Adrenal gland (tissue), 12 donors: ENCODE results near the gene SMYD2. TPM values are rescaled to one million over a fixed set of nuclear protein-coding genes. Genes with fewer than 3 reads are reported as not detected.

Experiments
- DNase-seq, 7 donors: peaks; one replicate each; pipeline ENCODE4 v3.0.0-alpha.2; 2019 to 2020
- H3K27ac ChIP-seq, 5 donors: fragments of 200-600 bp; sonication (generic) in 4 of 5; 1 replicate in 3 of 5; 2 replicates in 2 of 5; pipeline versions ENCODE4 v1.5.1 to v1.8.0; 2016 to 2020; ENCODE audit warnings: mild to moderate bottlenecking in 1 of 5
- H3K27me3 ChIP-seq: fragments of 200-600 bp; 2 replicates; pipeline ENCODE4 v1.8.0; 2021
- H3K36me3 ChIP-seq, 2 donors: fragments of 200-600 bp; replicated peaks in 1 of 2; 1 replicate in 1 of 2; 2 replicates in 1 of 2; pipeline versions ENCODE4 v1.5.1 to v1.8.0; 2018 to 2022
- H3K4me1 ChIP-seq, 2 donors: fragments of 200-600 bp; replicated peaks in 1 of 2; 1 replicate in 1 of 2; 2 replicates in 1 of 2; pipeline versions ENCODE4 v1.5.1 to v1.8.0; 2018 to 2021
- H3K4me3 ChIP-seq, 4 donors: fragments of 200-600 bp; sonication (generic) in 3 of 4; one replicate each; pipeline ENCODE4 v1.5.1; 2016 to 2018
- H3K9me3 ChIP-seq, 3 donors: fragments of 200-600 bp; sonication (generic) in 1 of 3; replicated peaks in 1 of 3; 1 replicate in 2 of 3; 2 replicates in 1 of 3; pipeline versions ENCODE4 v1.5.1 to v1.8.0; 2016 to 2021
- POLR2A ChIP-seq, 2 donors: fragments of 450-650 bp; IDR thresholded peaks; one replicate each; pipeline ENCODE4 v1.6.1; 2017; ENCODE audit warnings: antibody characterized with exemption in 2 of 2, mild to moderate bottlenecking in 2 of 2, moderate library complexity in 1 of 2
- WGBS, 4 donors: extraction: QIAGEN DNeasy Blood & Tissue Kit in 2 of 4; methylation state at CpG; one replicate each; pipeline versions ENCODE4 v1.1.5 to v1.1.7; 2013 to 2017; 5-methylcytosine and 5-hydroxymethylcytosine counted together
- intact Hi-C, 2 donors: fragments of 100-400 bp; cut with DNase I; formaldehyde crosslinking; loops; one replicate each; pipeline versions ENCODE4 v1.14.1 to v1.15.0; 2022 to 2023
- polyA plus RNA-seq, 3 donors: library from polyadenylated mRNA; stranded (reverse); fragments of 200-250 nt in 2 of 3; fragments of 350-450 nt in 1 of 3; fragmentation: Illumina TruSeq in 1 of 3; extraction: RNeasy Lipid Tissue Mini Kit (QIAGEN cat#74804) in 1 of 3; gene quantifications; one replicate each; pipeline ENCODE4 v1.2.3, GENCODE V29; 2013 to 2014
- total RNA-seq, 9 donors: library from RNA; depleted of rRNA in 4 of 9; stranded (reverse); fragments of >200 nt in 4 of 9; fragments of 120-200 nt in 1 of 9; fragmentation: NEBNext Ultra II Directional in 1 of 9; extraction: Animal tissue kit (Norgen Biotek cat#: 25700) in 1 of 9; gene quantifications; one replicate each; pipeline versions ENCODE4 v1.1.0 to v1.2.4, GENCODE V29; 2013 to 2023
- TF ChIP-seq, protein P1 (sequence below), 6 experiments: fragments of 450-650 bp in 4 of 6; fragments of 200-600 bp in 2 of 6; sonication (generic) in 1 of 6; IDR thresholded peaks; 1 replicate in 5 of 6; 2 replicates in 1 of 6; pipeline versions ENCODE4 v1.5.1 to v1.8.0; 2016 to 2021; ENCODE audit warnings: antibody characterized with exemption in 6 of 6, mild to moderate bottlenecking in 2 of 6, moderate library complexity in 1 of 6
- donor health status: healthy with polysubstance abuse.
- donor health status: Bipolar disorder and iron deficiency.
- donor health status: DM: yes; HTN: yes; CAD: no.
- donor health status: DM: no; HTN: no; CAD: no.
- donor health status: DM: no; HTN: no; CAD: no.
- donor health status: DM: yes; HTN: yes; CAD: no.

SMYD2 gene
- total and polyA plus RNA-seq, 12 donors = 11.4 to 67.9 (median 23.2) TPM

DNA sequence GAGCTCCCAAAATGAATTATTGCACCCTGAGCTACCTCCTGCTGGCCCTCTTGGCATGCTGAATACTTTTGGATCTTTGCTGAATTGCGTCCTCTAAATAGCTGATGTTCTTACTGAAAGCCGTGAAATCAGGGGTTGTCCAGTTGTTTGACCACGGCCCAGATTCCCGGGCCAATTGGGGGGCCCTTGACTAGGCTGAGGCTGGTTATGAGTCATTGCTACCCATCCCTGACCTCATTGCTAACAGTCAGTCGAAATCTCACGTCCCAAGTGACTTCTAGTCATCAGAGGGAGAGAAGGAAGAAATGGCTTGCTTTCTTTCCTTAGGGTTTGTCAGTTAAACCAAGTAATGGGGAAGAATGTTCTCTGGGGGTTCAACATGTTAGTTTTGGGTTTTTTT, 37.4 kb downstream of the SMYD2 start:
- Histone ChIP-seq H3K36me3 (no peaks in the 10 kb centered on the region), H3K9me3 (no peaks in the 10 kb centered on the region), H3K4me3 (no peak overlapping the region), H3K4me1 (no peaks in the 10 kb centered on the region), H3K27me3 (no peaks in the 10 kb centered on the region), H3K27ac (no peak overlapping the region)
- WGBS, 4 donors = 46 to 56% (median 50%) methylated on average over 6 of the region's 6 CpGs
- no peak for DNase-seq
- TF ChIP-seq, protein P1, sequence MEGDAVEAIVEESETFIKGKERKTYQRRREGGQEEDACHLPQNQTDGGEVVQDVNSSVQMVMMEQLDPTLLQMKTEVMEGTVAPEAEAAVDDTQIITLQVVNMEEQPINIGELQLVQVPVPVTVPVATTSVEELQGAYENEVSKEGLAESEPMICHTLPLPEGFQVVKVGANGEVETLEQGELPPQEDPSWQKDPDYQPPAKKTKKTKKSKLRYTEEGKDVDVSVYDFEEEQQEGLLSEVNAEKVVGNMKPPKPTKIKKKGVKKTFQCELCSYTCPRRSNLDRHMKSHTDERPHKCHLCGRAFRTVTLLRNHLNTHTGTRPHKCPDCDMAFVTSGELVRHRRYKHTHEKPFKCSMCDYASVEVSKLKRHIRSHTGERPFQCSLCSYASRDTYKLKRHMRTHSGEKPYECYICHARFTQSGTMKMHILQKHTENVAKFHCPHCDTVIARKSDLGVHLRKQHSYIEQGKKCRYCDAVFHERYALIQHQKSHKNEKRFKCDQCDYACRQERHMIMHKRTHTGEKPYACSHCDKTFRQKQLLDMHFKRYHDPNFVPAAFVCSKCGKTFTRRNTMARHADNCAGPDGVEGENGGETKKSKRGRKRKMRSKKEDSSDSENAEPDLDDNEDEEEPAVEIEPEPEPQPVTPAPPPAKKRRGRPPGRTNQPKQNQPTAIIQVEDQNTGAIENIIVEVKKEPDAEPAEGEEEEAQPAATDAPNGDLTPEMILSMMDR (IDR thresholded peaks at IDR 0.05) = no peak
- no peak for TF ChIP-seq POLR2A (IDR thresholded peaks at IDR 0.05)
- intact Hi-C loops = no loop called here

DNA sequence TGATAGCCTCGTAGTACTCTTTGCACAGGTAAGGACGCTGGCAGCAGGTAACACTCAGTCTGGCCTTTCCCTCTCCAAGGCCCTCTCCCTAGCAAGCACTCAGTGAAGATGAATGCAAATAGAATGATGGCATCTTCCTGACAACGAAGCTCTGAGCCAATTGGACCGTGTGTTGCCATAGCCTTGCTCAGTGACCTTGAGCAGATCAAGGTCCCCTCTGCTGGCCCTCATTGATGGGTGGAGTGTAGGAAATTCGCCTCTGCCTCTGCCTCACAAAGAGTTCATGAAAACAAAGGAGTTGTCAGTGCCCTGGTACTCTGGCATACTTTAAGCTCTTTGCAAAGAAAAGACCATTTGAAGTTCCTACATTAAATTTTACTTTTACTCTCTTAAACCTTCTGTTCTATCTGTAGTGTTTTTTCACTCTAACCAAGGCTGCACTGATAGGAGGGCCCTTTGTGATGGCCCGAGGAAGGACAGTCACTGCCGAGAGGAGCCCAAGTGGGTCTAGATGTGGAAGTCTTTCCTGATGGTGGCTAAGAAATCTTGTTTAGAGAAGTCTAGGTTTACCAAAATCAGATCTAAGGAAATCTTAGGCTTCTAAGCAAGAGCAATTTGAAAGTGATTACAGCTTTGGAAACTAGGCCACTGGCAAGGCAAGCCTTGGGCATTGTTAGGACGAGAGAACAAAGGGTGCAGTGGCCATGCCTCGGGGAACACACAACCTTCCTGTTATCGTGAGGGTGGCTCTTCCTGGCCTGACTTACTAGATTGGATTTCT, 38.2 kb downstream of the SMYD2 start:
- WGBS, 4 donors = 54 to 70% (median 58%) methylated on average over 8 to 10 of the region's 10 CpGs
- Histone ChIP-seq H3K9me3 (no peaks in the 10 kb centered on the region), H3K27me3 (no peaks in the 10 kb centered on the region), H3K4me1 (no peaks in the 10 kb centered on the region), H3K4me3 (no peak overlapping the region), H3K36me3 (no peaks in the 10 kb centered on the region), H3K27ac (no peak overlapping the region)
- intact Hi-C loops = no loop called here
- TF ChIP-seq, protein P1 (IDR thresholded peaks at IDR 0.05) = no peak
- no peak for TF ChIP-seq POLR2A (IDR thresholded peaks at IDR 0.05)
- DNase-seq = no peak

DNA sequence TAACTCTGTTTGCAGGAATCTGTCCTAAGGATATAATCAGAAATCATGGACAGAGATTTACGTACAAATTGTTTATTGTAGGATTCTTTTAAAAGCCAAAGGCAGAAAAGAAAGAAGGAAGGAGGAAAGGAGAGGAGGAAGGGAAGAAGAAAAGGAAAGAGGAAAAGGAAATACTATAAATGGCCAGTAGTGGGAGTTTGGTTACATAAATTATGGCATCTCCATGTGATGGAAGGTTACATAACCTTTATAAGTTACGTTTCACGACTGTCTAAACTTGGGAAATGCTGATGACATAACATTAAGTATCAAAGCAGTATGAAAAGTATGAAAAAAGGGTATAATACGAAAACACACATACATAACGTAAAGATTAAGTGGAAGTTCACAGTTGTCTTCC, 39.0 kb downstream of the SMYD2 start:
- intact Hi-C loops = no loop called here
- Histone ChIP-seq H3K27me3 (no peaks in the 10 kb centered on the region), H3K36me3 (no peaks in the 10 kb centered on the region), H3K9me3 (no peaks in the 10 kb centered on the region), H3K4me1 (no peaks in the 10 kb centered on the region), H3K27ac (no peak overlapping the region), H3K4me3 (no peak overlapping the region)
- no peak for DNase-seq
- TF ChIP-seq, protein P1 (IDR thresholded peaks at IDR 0.05) = peak in 2 of 6 experiments; percentile 15 to 19
- TF ChIP-seq POLR2A (IDR thresholded peaks at IDR 0.05) = no peak
- 88 to 93% (median 90%) methylated on average over 5 of the region's 5 CpGs for WGBS, 4 donors

DNA sequence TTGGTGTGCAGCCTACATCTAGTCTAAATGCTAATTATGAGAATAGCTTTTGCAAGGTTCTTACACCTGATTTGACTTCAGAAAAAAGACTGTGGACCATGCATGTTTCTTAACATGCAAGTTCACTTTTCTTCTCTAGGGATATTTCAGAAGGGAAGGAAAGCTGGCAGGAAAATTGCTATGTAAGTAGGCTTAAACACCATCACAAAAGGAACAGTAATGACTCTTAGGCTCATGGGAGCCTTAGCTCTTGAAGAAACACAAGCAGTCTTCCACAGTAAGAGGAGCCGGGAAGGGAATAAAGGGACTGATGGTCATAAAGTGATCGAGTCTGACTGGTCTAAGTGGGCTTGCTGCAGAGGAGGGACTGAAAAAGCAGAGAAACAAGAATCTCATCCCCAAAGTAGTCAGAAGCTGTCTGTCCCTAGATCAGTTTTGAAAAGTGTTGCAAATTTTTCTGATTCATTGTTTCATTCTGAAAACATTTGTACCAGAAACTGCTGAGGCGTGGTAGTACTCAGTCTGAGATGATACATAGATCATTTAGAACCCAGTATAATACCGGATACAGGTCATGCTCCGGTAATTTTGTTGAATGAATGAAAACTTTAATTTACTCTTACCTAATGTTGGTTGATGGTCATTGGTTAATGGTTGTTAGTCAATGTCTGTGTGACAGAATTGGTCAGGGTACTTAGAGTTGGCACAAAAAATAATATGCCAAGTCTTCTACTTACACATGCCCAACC, 40.9 kb downstream of the SMYD2 start:
- no peaks in the 10 kb centered on the region for H3K27me3 ChIP-seq
- TF ChIP-seq, protein P1 (IDR thresholded peaks at IDR 0.05) = no peak
- TF ChIP-seq POLR2A (IDR thresholded peaks at IDR 0.05) = no peak
- WGBS, 4 donors = 89 to 94% (median 91%) methylated on average over 5 of the region's 5 CpGs
- H3K9me3 ChIP-seq = no peaks in the 10 kb centered on the region
- intact Hi-C loops = no loop called here
- H3K27ac ChIP-seq = no peak overlapping the region
- no peaks in the 10 kb centered on the region for H3K36me3 ChIP-seq
- no peak for DNase-seq
- H3K4me1 ChIP-seq = peaks cover 0 to 1% of the 10 kb centered on the region in 2 donors
- no peak overlapping the region for H3K4me3 ChIP-seq
